Esophagus muscularis mucosa (tissue), 3 donors: ENCODE data around the gene NUP62.

ENCODE experiments used
- CTCF ChIP-seq, 3 experiments: fragments of 200-600 bp in 2 of 3; fragments of 450-650 bp in 1 of 3; sonication (generic) in 2 of 3; IDR thresholded peaks; one replicate each; pipeline ENCODE4 v1.5.1; 2017 to 2019; ENCODE audit warnings: antibody characterized with exemption in 3 of 3, mild to moderate bottlenecking in 2 of 3, moderate library complexity in 1 of 3
- POLR2A ChIP-seq: fragments of 450-650 bp; IDR thresholded peaks from one replicate; pipeline ENCODE4 v1.6.1; 2017; ENCODE audit warnings: antibody characterized with exemption, moderate library complexity, mild to moderate bottlenecking, low read depth
- POLR2AphosphoS5 ChIP-seq, 2 donors: sonication (generic); formaldehyde crosslinking; IDR thresholded peaks; one replicate each; pipeline ENCODE4 v1.6.1; 2017; ENCODE audit warnings: antibody characterized with exemption in 2 of 2

GRCh38 chr19:49889687-49890348 lies 39.5 kb downstream of the NUP62 start:
- TF ChIP-seq CTCF (IDR thresholded peaks at IDR 0.05) (peak; percentile 52 to 88 (median 67)), POLR2A (no peak), POLR2AphosphoS5 (IDR thresholded peaks at IDR 0.05) (peak; percentile 50 to 70)
